ENCODE data around the gene ALAS1.

DNA sequence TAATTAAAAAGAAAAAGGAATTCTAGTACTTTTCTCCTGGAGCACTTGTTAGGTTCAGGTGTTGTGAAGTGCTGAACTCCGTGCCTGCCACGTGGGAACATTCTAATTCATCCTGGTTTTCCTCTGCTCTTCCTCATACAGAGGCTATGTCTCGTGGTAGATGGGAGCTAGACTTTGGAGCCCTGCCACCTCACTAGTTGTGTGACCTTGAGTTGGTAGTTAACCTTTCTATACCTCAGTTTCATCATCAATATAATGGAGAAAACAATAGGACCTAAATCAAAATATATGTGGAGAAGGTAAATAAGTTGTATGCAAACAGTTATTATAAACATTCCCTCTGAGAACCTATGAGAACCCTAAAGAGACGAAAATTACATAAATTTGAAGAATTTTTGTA, 10.6 kb downstream of the ALAS1 start:
- TF ChIP-seq ZNF274 (IDR thresholded peaks at IDR 0.05; ENCODE audit: low read depth, low read length) (no peak), YY1 (IDR thresholded peaks at IDR 0.05; ENCODE audit: insufficient read depth, insufficient read length) (no peak)

All from NT2/D1 (cell line).